ENCODE results near the gene PLCB4. TPM values are rescaled to one million over a fixed set of nuclear protein-coding genes. Genes with fewer than 3 reads are reported as not detected.

PLCB4 gene
- total RNA-seq, 2 donors from 2014 or later: 15.3 to 24.1 TPM

DNA sequence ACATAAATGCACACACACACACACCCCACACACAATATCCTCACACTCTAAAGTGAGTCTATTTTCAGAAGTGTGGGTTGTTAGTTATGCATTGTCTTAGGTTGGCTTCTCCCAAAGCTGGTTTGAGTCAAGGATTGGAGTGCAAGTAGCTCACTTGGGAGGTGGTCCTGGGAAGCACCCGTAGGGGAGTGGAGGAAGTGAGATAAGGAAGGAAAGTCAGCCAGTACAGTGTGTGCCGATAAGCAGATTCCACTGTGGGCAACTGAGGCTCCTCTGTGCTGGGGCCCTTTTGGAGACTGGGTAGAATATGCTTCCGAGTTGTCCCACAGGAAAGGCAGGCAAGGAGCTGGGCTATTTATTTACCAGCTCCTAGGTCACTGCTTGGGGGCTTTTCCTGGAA is 67.2 kb downstream of the PLCB4 start:
- DNase-seq (ENCODE audit: low spot score): no peak
- TF ChIP-seq, protein P1, sequence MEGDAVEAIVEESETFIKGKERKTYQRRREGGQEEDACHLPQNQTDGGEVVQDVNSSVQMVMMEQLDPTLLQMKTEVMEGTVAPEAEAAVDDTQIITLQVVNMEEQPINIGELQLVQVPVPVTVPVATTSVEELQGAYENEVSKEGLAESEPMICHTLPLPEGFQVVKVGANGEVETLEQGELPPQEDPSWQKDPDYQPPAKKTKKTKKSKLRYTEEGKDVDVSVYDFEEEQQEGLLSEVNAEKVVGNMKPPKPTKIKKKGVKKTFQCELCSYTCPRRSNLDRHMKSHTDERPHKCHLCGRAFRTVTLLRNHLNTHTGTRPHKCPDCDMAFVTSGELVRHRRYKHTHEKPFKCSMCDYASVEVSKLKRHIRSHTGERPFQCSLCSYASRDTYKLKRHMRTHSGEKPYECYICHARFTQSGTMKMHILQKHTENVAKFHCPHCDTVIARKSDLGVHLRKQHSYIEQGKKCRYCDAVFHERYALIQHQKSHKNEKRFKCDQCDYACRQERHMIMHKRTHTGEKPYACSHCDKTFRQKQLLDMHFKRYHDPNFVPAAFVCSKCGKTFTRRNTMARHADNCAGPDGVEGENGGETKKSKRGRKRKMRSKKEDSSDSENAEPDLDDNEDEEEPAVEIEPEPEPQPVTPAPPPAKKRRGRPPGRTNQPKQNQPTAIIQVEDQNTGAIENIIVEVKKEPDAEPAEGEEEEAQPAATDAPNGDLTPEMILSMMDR (IDR thresholded peaks at IDR 0.05): no peak
- Histone ChIP-seq H3K4me3 (no peak overlapping the region), H3K36me3 (no peaks in the 10 kb centered on the region), H3K27me3 (replicated peaks; ENCODE audit: insufficient read depth) (no peaks in the 10 kb centered on the region), H3K9me3 (peaks cover 6% of the 10 kb centered on the region), H3K27ac (no peak overlapping the region), H3K4me1 (ENCODE audit: control insufficient read depth in 1 of 2, low read depth in 2 of 2) (no peaks in the 10 kb centered on the region)
- no peak for ATAC-seq (ENCODE audit: insufficient number of reproducible peaks, low FRiP score, low read depth)

DNA sequence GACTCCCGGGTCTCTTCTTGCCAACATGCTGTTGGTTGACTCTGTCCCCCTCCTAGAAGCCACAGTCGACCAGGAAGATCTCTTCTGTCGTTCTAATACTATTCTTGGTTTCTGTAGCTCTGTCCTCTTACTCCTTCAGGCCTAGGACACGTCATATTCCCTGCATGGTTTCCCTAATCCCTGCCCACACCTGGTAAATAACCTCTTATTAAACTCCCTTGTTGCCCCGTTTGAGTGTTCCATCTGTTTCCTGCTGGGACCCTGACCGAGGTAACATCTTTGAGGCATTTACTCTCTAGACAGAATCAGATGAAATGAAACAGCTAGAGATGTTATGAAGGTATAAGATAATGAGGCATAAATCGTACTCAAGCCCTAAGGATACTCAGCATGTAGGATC is 68.1 kb downstream of the PLCB4 start:
- Histone ChIP-seq H3K36me3 (no peaks in the 10 kb centered on the region), H3K9me3 (peaks cover 2% of the 10 kb centered on the region), H3K27me3 (replicated peaks; ENCODE audit: insufficient read depth) (no peaks in the 10 kb centered on the region), H3K27ac (no peak overlapping the region), H3K4me1 (ENCODE audit: control insufficient read depth in 1 of 2, low read depth in 2 of 2) (no peaks in the 10 kb centered on the region), H3K4me3 (no peak overlapping the region)
- DNase-seq (ENCODE audit: low spot score): no peak
- TF ChIP-seq, protein P1 (IDR thresholded peaks at IDR 0.05): no peak
- ATAC-seq (ENCODE audit: insufficient number of reproducible peaks, low FRiP score, low read depth): no peak

DNA sequence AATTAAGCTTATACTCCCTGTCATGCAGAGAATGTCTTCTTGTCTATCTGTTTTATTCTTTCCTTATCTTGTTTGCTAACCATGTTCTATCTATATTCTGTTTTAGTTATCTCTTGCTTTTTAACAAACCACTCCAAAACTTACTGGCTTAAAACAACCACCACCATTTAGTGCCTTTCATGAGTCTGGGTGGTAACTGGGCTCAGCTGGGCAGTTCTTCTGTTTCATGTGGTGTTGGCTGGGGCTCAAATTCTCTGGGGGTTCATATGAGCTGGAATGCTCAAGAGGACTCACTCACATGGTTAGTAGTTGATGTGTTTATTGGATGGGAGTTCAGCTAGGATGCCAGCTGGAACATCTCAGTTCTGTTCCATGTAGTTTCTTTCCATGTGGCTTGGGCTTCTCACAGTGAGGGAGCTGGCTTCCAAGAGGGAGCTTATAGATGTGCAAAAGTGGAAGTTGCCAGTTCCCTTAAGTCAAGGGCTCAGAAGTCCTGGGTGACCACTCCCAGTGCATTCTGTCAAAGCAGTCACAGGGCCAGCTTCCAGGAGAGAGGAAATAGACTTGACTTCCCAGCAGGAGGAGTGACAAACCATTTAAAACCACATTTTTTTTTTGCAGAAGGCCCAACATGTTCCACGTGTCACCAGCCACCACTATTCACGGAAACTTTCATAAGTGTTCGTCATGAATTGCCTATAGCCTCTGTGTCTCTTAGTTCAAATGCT is 70.4 kb downstream of the PLCB4 start:
- Histone ChIP-seq H3K9me3 (no peaks in the 10 kb centered on the region), H3K36me3 (no peaks in the 10 kb centered on the region), H3K27me3 (replicated peaks; ENCODE audit: insufficient read depth) (no peaks in the 10 kb centered on the region), H3K4me3 (no peak overlapping the region), H3K27ac (no peak overlapping the region), H3K4me1 (ENCODE audit: control insufficient read depth in 1 of 2, low read depth in 2 of 2) (peaks cover 0 to 9% of the 10 kb centered on the region in 2 donors)
- ATAC-seq (ENCODE audit: insufficient number of reproducible peaks, low FRiP score, low read depth): no peak
- TF ChIP-seq, protein P1 (IDR thresholded peaks at IDR 0.05): no peak
- no peak for DNase-seq (ENCODE audit: low spot score)

DNA sequence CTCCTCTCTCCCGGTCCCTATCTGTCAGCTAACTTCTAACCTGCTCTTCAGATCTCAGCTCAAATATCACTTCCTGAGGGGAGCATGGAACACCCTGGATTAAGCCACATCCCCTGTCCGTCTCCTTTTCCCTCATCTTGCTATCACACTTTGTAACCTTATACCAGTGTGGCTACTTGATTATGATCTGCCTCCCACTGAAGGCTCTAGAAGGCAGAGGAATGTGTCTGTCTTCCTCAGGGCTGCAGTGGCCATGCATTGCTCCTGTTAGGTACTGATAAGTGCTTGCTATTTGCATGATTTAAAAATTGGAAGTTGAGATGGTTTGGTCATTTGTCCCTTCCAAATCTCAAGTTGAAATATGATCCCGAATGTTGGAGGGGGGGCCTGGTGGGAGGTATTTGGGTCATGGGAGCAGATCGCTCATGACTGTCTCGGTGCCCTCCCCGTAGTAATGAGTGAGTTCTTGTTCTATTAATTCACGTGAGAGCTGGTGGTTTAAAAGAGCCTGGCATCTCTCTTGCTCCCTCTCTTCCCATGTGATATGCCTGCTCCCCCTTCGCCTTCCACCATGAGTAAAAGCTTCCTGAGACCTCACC is 71.4 kb downstream of the PLCB4 start:
- H3K4me1 ChIP-seq (ENCODE audit: control insufficient read depth in 1 of 2, low read depth in 2 of 2): peaks cover 4 to 15% of the 10 kb centered on the region in 2 donors
- DNase-seq (ENCODE audit: low spot score) (no peak), ATAC-seq (ENCODE audit: insufficient number of reproducible peaks, low FRiP score, low read depth) (no peak)
- H3K4me3 ChIP-seq: no peak overlapping the region
- H3K27ac ChIP-seq: no peak overlapping the region
- H3K9me3 ChIP-seq: no peaks in the 10 kb centered on the region
- H3K36me3 ChIP-seq: no peaks in the 10 kb centered on the region
- TF ChIP-seq, protein P1 (IDR thresholded peaks at IDR 0.05): no peak
- H3K27me3 ChIP-seq (replicated peaks; ENCODE audit: insufficient read depth): no peaks in the 10 kb centered on the region

GRCh38 chr20:9141070-9141469 is 72.2 kb downstream of the PLCB4 start:
- H3K4me1 ChIP-seq (ENCODE audit: control insufficient read depth in 1 of 2, low read depth in 2 of 2): peaks cover 4 to 16% of the 10 kb centered on the region in 2 donors
- H3K36me3 ChIP-seq: no peaks in the 10 kb centered on the region
- TF ChIP-seq, protein P1 (IDR thresholded peaks at IDR 0.05): no peak
- ATAC-seq (ENCODE audit: insufficient number of reproducible peaks, low FRiP score, low read depth): no peak
- DNase-seq (ENCODE audit: low spot score): no peak
- H3K27ac ChIP-seq: no peak overlapping the region
- no peaks in the 10 kb centered on the region for H3K9me3 ChIP-seq
- H3K4me3 ChIP-seq: no peak overlapping the region
- no peaks in the 10 kb centered on the region for H3K27me3 ChIP-seq (replicated peaks; ENCODE audit: insufficient read depth)

Data from thoracic aorta (tissue), 2 donors.